ENCODE data around the gene GSG1L.

GRCh38 chr16:28000314-28001169 lies 63.0 kb downstream of the GSG1L start:
- TF ChIP-seq YY1 (IDR thresholded peaks at IDR 0.05; ENCODE audit: low read depth) (no peak), EP300 (IDR thresholded peaks at IDR 0.05; ENCODE audit: borderline replicate concordance) (no peak), ZBTB7A (IDR thresholded peaks at IDR 0.05; ENCODE audit: low read depth) (no peak), REST (IDR thresholded peaks at IDR 0.05; ENCODE audit: low read depth) (no peak)
